NCI-H2107 treated with DMSO at 0.1 percent for 48 hours (cell line): ENCODE data around the gene SEMA6B.

ENCODE experiments used
- DNase-seq: peaks from one replicate; lab custom pipeline; 2025; ENCODE audit not compliant: unreplicated experiment; lab: John Stamatoyannopoulos, UW

The SEMA6B gene

DNA sequence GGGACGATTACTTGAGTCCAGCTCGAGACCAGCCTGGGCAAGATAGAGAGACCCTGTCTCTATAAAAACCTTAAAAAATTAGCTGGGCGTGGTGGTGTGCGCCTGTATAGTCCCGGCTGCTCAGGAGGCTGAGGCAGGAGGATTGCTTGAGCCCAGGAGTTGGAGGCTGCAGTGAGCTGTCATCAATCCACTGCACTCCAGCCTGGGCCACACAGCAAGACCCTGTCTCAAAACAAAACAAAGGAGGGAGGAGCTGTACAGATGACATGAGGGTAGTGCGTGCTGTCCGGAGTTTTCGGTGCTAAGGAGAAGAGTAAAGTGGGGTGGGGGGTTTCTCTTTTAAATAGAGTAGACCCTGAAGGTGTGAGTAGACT is 64.8 kb downstream of the SEMA6B start:
- no peak for DNase-seq

DNA sequence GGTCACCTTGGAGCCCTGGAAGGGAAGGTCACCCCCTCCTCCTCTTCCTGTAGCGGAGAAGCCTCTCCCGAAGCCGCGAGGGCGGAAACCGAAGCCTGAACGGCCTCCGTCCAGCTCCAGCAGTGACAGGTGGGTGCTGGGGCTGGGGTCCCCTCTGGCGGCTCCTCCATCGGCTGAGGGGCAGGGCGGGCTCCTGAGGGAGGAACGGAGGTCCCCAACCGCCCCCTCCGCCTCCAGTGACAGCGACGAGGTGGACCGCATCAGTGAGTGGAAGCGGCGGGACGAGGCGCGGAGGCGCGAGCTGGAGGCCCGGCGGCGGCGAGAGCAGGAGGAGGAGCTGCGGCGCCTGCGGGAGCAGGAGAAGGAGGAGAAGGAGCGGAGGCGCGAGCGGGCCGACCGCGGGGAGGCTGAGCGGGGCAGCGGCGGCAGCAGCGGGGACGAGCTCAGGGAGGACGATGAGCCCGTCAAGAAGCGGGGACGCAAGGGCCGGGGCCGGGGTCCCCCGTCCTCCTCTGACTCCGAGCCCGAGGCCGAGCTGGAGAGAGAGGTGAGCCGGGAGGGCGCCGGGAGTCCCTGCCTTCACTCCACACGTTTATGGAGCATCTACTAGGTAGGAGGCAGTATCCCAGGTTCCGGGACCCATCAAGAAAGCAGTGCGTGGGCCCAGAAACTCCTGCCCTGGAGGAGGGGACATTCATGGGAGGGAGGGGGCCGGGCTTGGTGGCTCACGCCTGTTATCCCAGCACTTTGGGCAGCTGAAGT is 65.4 kb downstream of the SEMA6B start:
- no peak for DNase-seq

GRCh38 chr19:4493104-4493928 is 66.2 kb downstream of the SEMA6B start:
- no peak for DNase-seq
